Brain microvascular endothelial cell (primary cell): ENCODE data around the gene TGM2.

Experiments
- DNase-seq: peaks from one replicate; pipeline ENCODE4 v3.0.0-alpha.2; 2020
- H3K27ac ChIP-seq: fragments of 250-450 bp; sonication (Bioruptor Pico); 2 replicates; pipeline ENCODE4 v1.5.1; 2020; ENCODE audit warnings: mild to moderate bottlenecking, moderate library complexity
- H3K27me3 ChIP-seq: fragments of 250-450 bp; sonication (Bioruptor Pico); replicated peaks from 2 replicates; pipeline ENCODE4 v1.5.1; 2020; ENCODE audit warnings: mild to moderate bottlenecking
- H3K36me3 ChIP-seq: fragments of 250-450 bp; sonication (Bioruptor Pico); replicated peaks from 2 replicates; pipeline ENCODE4 v1.5.1; 2020; ENCODE audit warnings: mild to moderate bottlenecking
- H3K4me3 ChIP-seq: 2 replicates; pipeline ENCODE4 v1.5.1; 2011; ENCODE audit warnings: low read depth, mild to moderate bottlenecking, control low read depth, low read length, moderate library complexity
- in situ Hi-C: cut with HindIII; loops from 2 replicates; pipeline ENCODE4 v1.10.0; 2017; ENCODE audit warnings: low sequenced_read_pairs, low pct_ligation_motif_present
- TF ChIP-seq, protein P1 (sequence below): IDR thresholded peaks from 2 replicates; pipeline ENCODE4 v1.5.1; 2011; ENCODE audit warnings: low read depth, mild to moderate bottlenecking, moderate library complexity, low read length, control low read depth, inconsistent platforms; ENCODE audit errors: missing control alignments

The TGM2 gene

DNA sequence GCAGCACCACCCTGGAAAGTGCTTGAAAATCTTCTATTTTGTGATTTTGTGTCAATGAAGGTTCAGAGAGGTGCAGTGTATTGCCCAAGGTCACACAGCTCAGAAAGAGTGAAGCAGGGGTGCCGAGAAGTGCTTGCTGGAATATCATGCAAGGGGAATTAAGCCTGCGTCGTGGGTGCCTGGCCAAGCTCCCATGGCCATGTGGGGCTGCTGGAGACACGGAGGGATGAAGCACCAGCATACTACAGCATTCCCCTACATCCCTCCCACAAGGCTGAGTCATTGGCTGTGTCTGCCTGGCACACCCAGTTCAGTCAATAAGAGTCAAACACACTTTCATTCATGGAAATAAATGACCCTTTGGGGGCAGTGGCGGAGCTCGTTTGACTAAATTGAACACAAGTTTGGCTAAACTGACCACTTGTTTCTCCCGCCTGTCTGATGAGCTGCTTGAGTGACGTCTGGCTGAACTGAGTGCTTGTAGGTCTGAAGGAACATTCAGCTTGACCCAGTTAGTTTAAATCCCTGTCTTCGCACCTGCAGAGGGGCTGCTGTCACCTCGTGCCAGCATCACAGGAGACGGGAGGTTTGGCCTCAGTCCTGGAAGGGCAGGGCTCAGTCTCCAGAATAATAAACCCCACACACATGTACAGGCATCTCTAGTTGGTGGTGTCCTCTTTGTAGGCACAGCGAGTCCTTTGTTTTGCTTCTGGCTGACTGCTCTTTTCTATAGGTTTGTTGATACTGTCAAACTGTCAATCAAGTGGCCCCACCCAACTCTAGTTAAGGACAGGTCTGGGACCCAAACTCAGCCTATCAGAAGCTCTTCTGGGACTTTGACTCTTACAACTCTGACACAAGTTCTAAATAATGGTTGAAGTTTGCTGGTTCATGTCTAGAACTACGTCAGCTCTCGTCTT, 8.4 kb upstream of the TGM2 start:
- H3K27me3 ChIP-seq: no peaks in the 10 kb centered on the region
- DNase-seq: peak; percentile 94
- no peak overlapping the region for H3K4me3 ChIP-seq
- in situ Hi-C loops: no loop called here
- peak overlapping the region; percentile 28 for H3K27ac ChIP-seq
- no peaks in the 10 kb centered on the region for H3K36me3 ChIP-seq
- TF ChIP-seq, protein P1, sequence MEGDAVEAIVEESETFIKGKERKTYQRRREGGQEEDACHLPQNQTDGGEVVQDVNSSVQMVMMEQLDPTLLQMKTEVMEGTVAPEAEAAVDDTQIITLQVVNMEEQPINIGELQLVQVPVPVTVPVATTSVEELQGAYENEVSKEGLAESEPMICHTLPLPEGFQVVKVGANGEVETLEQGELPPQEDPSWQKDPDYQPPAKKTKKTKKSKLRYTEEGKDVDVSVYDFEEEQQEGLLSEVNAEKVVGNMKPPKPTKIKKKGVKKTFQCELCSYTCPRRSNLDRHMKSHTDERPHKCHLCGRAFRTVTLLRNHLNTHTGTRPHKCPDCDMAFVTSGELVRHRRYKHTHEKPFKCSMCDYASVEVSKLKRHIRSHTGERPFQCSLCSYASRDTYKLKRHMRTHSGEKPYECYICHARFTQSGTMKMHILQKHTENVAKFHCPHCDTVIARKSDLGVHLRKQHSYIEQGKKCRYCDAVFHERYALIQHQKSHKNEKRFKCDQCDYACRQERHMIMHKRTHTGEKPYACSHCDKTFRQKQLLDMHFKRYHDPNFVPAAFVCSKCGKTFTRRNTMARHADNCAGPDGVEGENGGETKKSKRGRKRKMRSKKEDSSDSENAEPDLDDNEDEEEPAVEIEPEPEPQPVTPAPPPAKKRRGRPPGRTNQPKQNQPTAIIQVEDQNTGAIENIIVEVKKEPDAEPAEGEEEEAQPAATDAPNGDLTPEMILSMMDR: peak; percentile 23

DNA sequence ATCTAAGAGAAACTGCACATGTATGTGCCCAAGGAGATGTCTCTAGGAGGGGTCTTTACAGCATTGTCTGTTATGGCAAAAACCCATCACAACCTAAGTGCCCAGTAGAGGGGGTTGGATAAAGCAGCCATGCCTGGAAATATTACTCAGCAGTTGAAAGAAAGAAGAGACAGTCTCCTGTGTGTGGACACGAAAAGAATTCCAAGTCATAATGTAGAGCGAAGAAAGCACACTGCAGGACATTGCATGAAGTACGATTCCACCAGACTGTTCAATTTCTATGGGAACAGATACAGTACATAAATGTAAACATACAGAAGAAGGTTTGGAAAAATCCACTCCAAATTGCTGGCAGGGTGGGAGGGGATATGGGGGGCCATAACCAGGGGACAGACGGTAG, 7.3 kb upstream of the TGM2 start:
- Histone ChIP-seq H3K27ac (peak overlapping the region; percentile 28), H3K36me3 (no peaks in the 10 kb centered on the region), H3K4me3 (no peak overlapping the region), H3K27me3 (no peaks in the 10 kb centered on the region)
- peak; percentile 60 for DNase-seq
- in situ Hi-C loops: no loop called here
- TF ChIP-seq, protein P1: peak; percentile 73

DNA sequence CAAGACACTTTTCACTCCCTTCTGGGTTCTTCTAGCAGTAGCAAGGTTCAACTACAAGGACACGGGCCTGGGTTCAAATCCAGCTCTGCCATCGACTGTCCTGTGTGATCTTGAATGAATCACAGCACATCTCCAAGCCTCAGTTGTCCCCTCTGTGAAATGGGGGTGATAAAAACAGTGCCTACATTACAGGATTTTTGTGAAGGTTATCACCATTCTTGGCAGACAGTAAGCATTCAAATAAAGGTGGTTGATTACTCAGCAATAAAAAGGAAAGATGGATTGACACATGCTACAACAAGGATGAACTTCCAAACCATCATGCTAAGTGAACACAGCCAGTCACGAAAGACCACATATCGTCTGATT, 6.6 kb upstream of the TGM2 start:
- no peak for DNase-seq
- TF ChIP-seq, protein P1: no peak
- Histone ChIP-seq H3K36me3 (no peaks in the 10 kb centered on the region), H3K27me3 (no peaks in the 10 kb centered on the region), H3K27ac (peak overlapping the region; percentile 60), H3K4me3 (no peak overlapping the region)
- in situ Hi-C loops: no loop called here

DNA sequence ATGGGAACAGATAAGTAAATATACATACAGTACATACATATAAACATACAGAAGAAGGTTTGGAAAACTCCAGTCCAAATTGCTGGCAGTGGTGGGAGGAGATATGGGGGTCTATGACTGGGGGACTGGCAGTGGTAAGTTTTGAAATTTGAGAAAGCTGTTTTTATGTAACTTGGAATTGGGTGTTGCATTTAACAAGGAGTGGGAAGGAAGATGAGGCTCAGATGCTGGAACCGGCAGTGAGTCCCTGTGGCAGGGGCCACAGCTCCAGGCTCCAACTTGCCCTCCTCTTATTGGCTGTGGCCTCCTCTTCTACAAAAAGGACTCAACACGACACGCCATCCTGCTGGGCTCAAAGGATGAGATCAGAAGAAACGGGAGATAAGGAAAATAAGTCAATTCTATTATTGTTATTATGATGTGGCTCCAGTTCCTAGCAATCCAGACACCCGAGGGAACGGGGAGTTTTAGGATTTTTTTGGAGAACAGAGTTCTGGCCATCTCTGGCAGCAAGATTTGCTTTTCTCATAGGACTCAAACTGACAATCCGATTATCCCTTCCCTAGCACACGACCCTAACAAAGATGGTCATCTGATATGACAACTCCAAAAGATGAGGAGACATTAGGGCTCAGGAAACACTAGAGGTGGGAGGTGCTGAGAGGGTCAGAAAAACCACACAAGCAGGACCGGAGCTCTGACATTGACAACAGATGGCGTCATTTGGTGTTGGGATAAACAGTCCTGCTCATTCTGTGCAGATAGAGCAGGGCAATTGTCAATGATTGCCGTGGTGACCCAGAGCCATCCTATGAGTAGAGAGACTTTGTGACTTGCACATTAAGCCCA, 6.0 kb upstream of the TGM2 start:
- DNase-seq: peak; percentile 61
- no peaks in the 10 kb centered on the region for H3K27me3 ChIP-seq
- H3K27ac ChIP-seq: peak overlapping the region; percentile 60
- no peaks in the 10 kb centered on the region for H3K36me3 ChIP-seq
- in situ Hi-C loops: no loop called here
- TF ChIP-seq, protein P1: no peak
- no peak overlapping the region for H3K4me3 ChIP-seq

DNA sequence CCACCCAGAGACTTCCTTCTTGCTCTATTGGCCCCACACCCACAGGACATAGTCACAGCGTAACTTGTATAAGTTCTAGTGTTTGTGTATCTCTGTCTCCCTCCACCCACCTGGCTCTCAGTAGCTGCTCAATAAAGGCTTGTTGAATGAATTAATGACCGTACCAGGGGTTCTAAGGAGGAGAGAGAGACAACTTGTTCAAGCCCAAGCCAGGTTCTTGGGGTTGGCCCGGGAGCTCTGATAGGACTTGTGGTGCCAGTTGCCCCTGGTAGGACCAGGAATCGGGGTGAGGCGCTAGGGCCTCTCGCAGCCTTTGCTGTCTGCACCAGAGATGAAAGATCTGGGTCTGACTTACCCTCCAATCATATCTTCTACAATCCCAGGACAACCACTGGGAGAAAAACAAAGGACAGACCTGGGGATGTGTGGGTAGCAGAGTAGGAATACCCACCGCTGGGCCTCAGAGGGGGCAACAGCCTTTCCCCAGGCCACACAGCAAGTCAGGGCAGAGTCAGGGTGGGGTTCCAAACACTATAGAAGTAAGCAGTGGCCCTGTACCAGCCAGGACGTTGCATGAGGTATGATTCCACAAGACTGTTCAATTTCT, 5.3 kb upstream of the TGM2 start:
- Histone ChIP-seq H3K4me3 (no peak overlapping the region), H3K27ac (peak overlapping the region; percentile 60), H3K36me3 (no peaks in the 10 kb centered on the region), H3K27me3 (no peaks in the 10 kb centered on the region)
- DNase-seq: no peak
- TF ChIP-seq, protein P1: no peak
- in situ Hi-C loops: no loop called here
